Muscle layer of duodenum (tissue), 2 donors: Measurements from ENCODE around the gene BMP4.

Source experiments
- H3K27ac ChIP-seq: one replicate; pipeline ENCODE4 v1.7.0; 2013; ENCODE audit warnings: mild to moderate bottlenecking, low read length
- H3K27me3 ChIP-seq: one replicate; pipeline ENCODE4 v1.7.0; 2013; ENCODE audit warnings: low read depth, mild to moderate bottlenecking, control low read depth, low read length
- H3K36me3 ChIP-seq, 2 donors: one replicate each; pipeline ENCODE4 v1.7.0; 2013; ENCODE audit warnings: low read length in 2 of 2, control low read depth in 1 of 2, mild to moderate bottlenecking in 1 of 2; ENCODE audit not compliant: insufficient read depth in 2 of 2, control insufficient read depth in 1 of 2
- H3K4me1 ChIP-seq, 2 donors: one replicate each; pipeline ENCODE4 v1.7.0; 2013; ENCODE audit warnings: low read length in 2 of 2, mild to moderate bottlenecking in 2 of 2, control low read depth in 1 of 2, moderate library complexity in 1 of 2; ENCODE audit not compliant: insufficient read depth in 2 of 2, control insufficient read depth in 1 of 2
- H3K4me3 ChIP-seq, 2 donors: one replicate each; pipeline ENCODE4 v1.7.0; 2013; ENCODE audit warnings: low read length in 2 of 2, low read depth in 1 of 2, mild to moderate bottlenecking in 1 of 2
- H3K9me3 ChIP-seq, 2 donors: one replicate each; pipeline ENCODE4 v1.7.0; 2013; ENCODE audit warnings: low read length in 2 of 2, control low read depth in 1 of 2, mild to moderate bottlenecking in 1 of 2; ENCODE audit not compliant: control insufficient read depth in 1 of 2
- donor health status: healthy.

BMP4 gene

DNA sequence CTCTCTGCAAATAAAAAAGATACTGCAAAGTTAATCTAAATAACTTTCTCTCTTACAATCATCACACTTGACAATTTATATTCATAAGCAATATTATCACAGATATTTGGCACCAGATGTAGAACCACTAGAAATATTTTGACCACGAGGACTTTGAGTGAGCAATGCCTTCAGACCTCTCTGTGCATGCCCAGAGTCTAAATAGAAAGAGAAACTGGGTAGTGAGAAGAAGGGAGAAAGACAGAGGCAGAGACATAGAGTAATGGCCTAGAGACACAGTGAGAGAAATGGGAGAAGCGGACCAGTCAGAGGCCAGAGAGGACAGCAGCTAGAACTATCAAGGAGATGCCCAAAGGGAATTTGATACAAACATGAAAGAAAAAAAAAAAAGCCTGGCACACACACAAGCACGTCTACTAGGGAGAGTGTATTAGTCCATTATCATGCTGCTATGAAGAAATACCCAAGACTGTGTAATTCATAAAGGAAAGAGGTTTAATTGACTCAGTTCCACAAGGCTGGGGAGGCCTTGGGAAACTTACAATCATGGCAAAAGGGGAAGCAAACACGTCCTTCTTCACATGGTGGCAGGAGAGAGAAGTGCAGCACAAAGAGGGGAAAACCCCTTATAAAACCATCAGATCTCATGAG lies 41.1 kb downstream of the BMP4 start:
- Histone ChIP-seq H3K4me3 (no peak overlapping the region), H3K27ac (no peak overlapping the region), H3K9me3 (no peaks in the 10 kb centered on the region), H3K4me1 (no peaks in the 10 kb centered on the region), H3K27me3 (no peaks in the 10 kb centered on the region), H3K36me3 (no peaks in the 10 kb centered on the region)

DNA sequence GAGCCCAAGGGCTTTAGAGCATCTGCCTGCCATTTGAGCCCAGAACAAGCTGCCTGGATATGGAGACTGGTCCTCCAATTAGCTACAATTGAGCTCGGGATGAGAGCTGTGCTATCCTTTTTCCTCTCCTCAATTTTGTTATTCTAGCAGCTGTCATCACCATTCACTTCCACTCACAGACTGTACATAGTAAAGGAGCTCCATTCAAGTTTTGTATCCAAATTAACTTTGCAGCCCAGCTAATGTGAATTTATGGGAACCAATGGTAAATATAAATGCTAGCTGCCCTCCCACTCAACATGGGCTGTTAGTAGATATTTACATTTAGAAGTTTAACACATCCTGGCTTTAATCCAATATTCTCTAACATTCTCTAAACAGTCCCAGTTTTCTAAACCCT lies 44.6 kb downstream of the BMP4 start:
- Histone ChIP-seq H3K4me3 (no peak overlapping the region), H3K4me1 (no peaks in the 10 kb centered on the region), H3K27ac (no peak overlapping the region), H3K36me3 (no peaks in the 10 kb centered on the region), H3K27me3 (no peaks in the 10 kb centered on the region), H3K9me3 (no peaks in the 10 kb centered on the region)

DNA sequence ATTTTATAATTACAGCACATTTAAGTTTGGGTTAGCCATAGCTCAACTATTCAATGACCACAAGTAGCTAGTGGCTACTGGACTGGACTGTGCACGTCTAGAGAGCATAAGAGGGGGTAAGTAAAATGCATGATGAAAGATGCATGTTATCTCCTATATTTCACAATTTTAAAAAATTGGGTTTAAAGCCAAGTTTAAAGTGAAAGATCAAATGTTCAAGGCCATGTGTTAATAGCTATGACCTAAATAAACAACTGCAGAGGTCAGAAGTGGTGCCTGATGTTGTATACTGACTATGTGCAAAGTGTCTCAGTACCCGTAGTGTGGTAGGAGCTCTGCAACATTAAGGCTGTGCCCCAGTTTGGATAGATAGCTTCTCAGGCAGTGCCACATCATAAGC lies 48.2 kb downstream of the BMP4 start:
- Histone ChIP-seq H3K4me1 (no peaks in the 10 kb centered on the region), H3K9me3 (peaks cover 7 to 9% of the 10 kb centered on the region in 2 donors), H3K27ac (no peak overlapping the region), H3K27me3 (no peaks in the 10 kb centered on the region), H3K4me3 (no peak overlapping the region), H3K36me3 (no peaks in the 10 kb centered on the region)

DNA sequence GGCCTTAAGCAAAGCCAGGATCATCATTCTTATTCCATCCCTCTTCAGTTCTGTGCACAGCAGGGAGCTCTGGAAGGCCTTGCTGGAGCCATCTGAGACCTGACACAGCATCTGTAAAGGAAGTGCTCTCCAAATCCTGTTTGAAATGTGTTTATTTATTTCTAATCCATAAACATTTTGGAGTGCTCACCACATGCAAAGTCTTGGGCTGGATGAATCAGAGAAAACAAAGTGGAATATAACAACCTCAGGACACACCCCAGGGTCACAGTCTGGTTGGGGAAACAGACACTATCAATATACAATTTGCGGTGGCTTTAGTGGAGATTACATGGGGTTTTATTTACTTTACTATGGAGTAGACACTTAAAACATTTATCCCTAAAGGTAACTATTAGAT lies 54.3 kb downstream of the BMP4 start:
- H3K27ac ChIP-seq: no peak overlapping the region
- no peaks in the 10 kb centered on the region for H3K36me3 ChIP-seq

DNA sequence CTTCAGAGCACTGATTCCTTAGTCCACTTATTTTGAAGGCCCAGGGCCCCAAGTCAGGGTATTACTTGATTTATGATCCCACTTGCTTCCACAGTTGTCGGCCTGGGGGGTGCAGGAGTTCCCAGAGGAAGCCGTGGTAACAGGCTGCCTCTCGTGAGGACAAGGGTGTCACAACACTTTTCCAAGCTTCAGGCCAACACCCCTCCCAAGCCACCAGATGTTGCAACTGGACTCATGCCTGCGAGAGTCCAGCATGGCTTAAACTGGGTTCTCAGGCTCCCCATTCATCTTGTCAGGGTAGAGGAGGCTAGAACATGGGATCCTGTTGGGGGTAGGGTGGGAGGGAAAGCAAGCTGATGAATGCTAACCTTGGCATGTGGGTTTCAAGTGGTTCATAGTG lies 56.1 kb downstream of the BMP4 start:
- Histone ChIP-seq H3K4me3 (no peak overlapping the region), H3K27me3 (no peaks in the 10 kb centered on the region), H3K9me3 (peaks cover 0 to 5% of the 10 kb centered on the region in 2 donors), H3K27ac (no peak overlapping the region), H3K36me3 (no peaks in the 10 kb centered on the region), H3K4me1 (no peaks in the 10 kb centered on the region)

More for the DNA sequence above, 54.3 kb downstream of the BMP4 start:
- Histone ChIP-seq H3K4me3 (no peak overlapping the region), H3K4me1 (no peaks in the 10 kb centered on the region), H3K27me3 (no peaks in the 10 kb centered on the region), H3K9me3 (peaks cover 7 to 9% of the 10 kb centered on the region in 2 donors)
